Upper lobe of right lung (tissue), 1 donor: ENCODE results near the gene OGFOD1. TPM values are rescaled to one million over a fixed set of nuclear protein-coding genes. Genes with fewer than 3 reads are reported as not detected.

ENCODE experiments used
- ATAC-seq: fragments of 200-7000 bp; cut with Tn5 transposase; one replicate; pipeline ENCODE4 v1.9.1; 2020; ENCODE audit warnings: mild to moderate bottlenecking, moderate library complexity
- DNase-seq: peaks from one replicate; pipeline ENCODE4 v3.0.0-alpha.2; 2020
- H3K27ac ChIP-seq: fragments of 200-600 bp; one replicate; pipeline ENCODE4 v1.8.0; 2022
- H3K27me3 ChIP-seq: fragments of 200-600 bp; one replicate; pipeline ENCODE4 v1.8.0; 2022; ENCODE audit warnings: mild to moderate bottlenecking
- H3K36me3 ChIP-seq: fragments of 200-600 bp; one replicate; pipeline ENCODE4 v1.8.0; 2022
- H3K4me1 ChIP-seq: fragments of 200-600 bp; one replicate; pipeline ENCODE4 v1.8.0; 2022
- H3K4me3 ChIP-seq: fragments of 200-600 bp; one replicate; pipeline ENCODE4 v1.8.0; 2022; ENCODE audit warnings: mild to moderate bottlenecking
- H3K9me3 ChIP-seq: fragments of 200-600 bp; one replicate; pipeline ENCODE4 v1.8.0; 2022
- CTCF ChIP-seq: fragments of 200-600 bp; IDR thresholded peaks from one replicate; pipeline ENCODE4 v1.8.0; 2022; ENCODE audit warnings: antibody characterized with exemption
- intact Hi-C: fragments of 100-400 bp; cut with DNase I; formaldehyde crosslinking; loops from one replicate; pipeline ENCODE4 v1.11.0; 2022
- long read RNA-seq: library from polyadenylated mRNA; unstranded; transcript quantifications from one replicate; pipeline ENCODE4 v2.0.0, GENCODE V29; 2021
- total RNA-seq: library from RNA; stranded (reverse); fragmentation: NEBNext Ultra II Directional; extraction: Animal tissue kit (Norgen Biotek cat#: 25700); gene quantifications from one replicate; pipeline ENCODE4 v1.2.1, GENCODE V29; 2021
- donor health status: DM: no; HTN: yes; CAD: no; lungs with severe emphysema.

The OGFOD1 gene
- 34.4 TPM for total RNA-seq
- long read RNA-seq, full-length matches to known transcripts = 31 of 34 reads
- long read RNA-seq, partial matches to known transcripts = 3 of 34 reads
- long read RNA-seq, other reads (novel, unspliced or antisense) = 0 of 34 reads

DNA sequence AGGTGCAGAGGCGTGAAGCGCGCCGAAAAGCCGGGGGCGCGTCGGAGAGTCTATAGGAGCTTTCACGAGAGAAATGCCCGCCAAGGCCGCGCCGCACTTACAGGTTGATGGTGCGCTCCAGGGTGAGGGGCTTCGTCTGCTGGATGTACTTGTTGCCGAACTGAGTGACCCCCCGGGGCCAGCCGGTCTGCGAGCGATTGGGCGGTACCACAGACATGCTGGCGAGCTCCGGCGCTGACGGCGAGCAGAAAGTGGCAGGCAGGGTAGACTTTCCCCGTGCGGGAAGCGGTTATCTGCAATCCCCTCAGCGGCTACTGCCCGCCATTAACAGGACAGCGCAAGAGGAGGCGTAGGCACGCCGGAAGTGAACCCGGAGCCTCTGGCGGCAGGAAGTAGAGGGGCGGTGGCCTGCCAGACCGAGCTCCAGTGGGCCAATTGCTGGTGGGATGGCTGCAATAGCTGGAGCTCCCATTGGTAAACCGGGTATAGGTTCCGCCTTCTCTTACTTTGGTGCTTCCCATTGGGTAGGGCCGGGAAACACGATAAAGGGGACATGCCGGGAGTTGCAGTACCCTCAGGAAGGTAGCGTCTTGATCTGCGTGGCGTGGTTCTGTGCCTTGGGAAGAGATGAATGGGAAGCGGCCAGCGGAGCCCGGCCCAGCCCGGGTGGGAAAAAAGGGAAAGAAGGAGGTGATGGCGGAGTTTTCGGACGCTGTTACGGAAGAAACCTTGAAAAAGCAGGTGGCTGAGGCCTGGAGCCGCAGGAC, at the start of gene OGFOD1, which contains the start of gene NUDT21:
Gene OGFOD1 (plus strand): TSS at position 569 of the 767 bp plus-strand sequence. CDS start 59 bp downstream, at position 628.
Gene NUDT21 (minus strand): TSS at position 347 of the 767 bp plus-strand sequence. CDS start 130 bp downstream, at position 217.
- intact Hi-C loops = no loop called here
- peak; percentile 95 for DNase-seq
- peak; percentile 7 for TF ChIP-seq CTCF
- Histone ChIP-seq H3K27me3 (no peaks in the 10 kb centered on the region), H3K36me3 (peaks cover 40% of the 10 kb centered on the region), H3K9me3 (no peaks in the 10 kb centered on the region), H3K27ac (peak within 1 kb of the TSS; percentile 84), H3K4me3 (peak within 1 kb of the TSS; percentile 82), H3K4me1 (peaks cover 27% of the 10 kb centered on the region)
- ATAC-seq = peak; percentile 100

DNA sequence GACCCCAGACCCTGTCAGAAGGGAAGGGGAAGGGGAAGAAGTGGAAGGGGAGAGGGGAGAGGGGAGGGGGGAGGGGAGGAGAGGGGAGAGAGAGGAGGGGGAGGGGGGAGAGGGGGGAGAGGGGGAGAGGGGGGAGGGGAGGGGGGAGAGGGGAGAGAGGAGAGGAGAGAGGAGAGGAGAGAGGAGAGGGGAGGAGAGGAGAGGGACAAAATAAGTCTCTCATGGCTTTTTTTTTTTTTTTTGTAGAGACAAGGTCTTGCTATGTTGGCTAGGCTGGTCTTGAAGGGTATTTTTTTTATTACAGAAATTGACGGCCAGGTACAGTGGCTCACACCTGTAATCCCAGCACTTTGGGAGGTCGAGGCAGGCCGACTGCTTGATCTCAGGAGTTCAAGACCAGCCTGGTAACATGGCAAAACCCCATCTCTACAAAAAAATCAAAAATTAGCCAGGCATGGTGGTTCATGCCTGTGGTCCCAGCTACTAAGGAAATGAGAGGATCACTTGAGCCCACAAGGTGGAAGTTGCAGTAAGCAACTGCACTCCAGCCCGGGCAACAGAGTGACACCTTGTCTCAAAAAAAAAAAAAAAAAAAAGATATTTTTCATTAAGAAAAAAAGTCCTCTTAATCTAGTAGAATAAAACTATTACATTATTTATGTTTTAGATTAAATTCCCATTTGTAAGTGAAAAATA, 45.2 kb upstream of the OGFOD1 start:
- Histone ChIP-seq H3K9me3 (no peaks in the 10 kb centered on the region), H3K4me1 (no peaks in the 10 kb centered on the region), H3K36me3 (peaks cover 74% of the 10 kb centered on the region), H3K4me3 (no peak overlapping the region), H3K27me3 (no peaks in the 10 kb centered on the region), H3K27ac (no peak overlapping the region)
- no peak for ATAC-seq
- DNase-seq = no peak
- intact Hi-C loops = no loop called here
- TF ChIP-seq CTCF = no peak

DNA sequence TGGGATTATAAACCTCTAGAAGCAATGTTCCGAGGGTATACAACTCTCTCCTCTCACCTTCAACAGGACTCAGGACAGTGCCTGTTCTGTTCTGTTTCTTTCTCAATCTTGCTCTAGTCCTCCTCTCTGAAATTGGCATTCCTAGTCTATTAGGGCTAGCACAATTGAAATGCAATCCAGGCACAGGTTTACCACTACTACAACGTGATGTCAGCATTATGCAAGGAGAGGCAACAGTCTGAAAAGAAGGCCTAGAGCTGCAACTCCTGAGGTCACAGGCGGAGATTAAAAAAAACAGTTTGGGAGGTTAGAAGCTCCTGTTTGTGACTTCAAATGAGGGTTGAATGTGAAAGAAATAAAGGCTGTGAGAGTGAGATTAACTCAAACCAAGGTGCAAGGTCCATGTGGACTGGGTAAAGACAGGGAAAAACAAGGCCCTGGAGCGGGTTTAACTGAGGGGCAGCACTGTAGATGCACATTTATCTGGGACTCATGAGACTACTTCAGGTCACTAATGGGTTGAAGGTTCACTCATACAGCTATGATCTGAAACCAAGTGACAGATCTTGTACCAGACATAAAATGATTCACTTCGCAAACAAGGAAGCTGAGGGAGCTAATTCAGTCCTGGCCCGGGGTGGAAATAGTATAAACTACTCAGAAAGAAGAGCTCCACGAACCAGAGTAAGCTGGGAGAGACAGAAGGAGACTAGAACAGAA, 42.8 kb upstream of the OGFOD1 start:
- intact Hi-C loops = no loop called here
- Histone ChIP-seq H3K27ac (no peak overlapping the region), H3K4me3 (no peak overlapping the region), H3K36me3 (peaks cover 68% of the 10 kb centered on the region), H3K4me1 (no peaks in the 10 kb centered on the region), H3K9me3 (no peaks in the 10 kb centered on the region), H3K27me3 (no peaks in the 10 kb centered on the region)
- no peak for TF ChIP-seq CTCF
- ATAC-seq = no peak
- no peak for DNase-seq

DNA sequence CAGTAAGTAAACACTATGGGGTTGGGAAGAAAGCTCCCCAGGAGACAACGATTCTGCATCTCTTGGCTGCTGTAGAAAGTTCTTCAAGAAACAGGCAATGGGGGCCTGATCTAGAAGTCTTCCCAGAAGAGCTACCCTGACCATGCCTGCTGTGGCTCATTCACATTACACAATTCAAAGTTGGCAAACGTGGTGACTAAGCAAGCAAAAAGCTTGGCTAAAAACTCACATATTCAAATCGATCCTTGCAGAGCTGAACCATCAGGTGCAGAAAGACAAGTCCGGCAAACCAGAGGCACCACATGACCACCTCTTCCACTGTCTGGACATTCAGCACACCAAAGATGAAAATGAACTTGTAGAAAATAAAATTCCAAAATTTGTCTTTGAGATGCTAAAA, 42.2 kb upstream of the OGFOD1 start:
- intact Hi-C loops = no loop called here
- Histone ChIP-seq H3K27ac (no peak overlapping the region), H3K4me1 (no peaks in the 10 kb centered on the region), H3K9me3 (no peaks in the 10 kb centered on the region), H3K27me3 (no peaks in the 10 kb centered on the region), H3K4me3 (no peak overlapping the region), H3K36me3 (peaks cover 63% of the 10 kb centered on the region)
- DNase-seq (no peak), ATAC-seq (no peak)
- TF ChIP-seq CTCF = no peak

DNA sequence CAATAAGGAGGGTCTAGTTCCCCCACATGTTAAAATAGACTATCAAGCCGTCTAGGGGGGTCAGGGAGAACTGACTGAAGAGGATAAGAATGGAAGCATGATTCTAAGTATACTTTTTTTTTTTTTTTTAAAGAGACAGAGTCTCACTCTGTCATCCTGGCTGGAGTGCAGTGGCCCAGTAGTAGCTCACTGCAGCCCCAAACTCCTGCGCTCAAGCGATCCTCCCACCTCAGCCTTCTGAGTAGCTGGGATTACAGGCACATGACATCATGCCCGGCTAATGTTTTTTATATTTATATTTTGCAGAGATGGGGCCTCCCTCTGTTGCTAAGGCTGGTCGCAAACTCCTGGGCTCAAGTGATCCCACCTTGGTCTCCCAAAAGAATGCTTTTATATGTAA, 40.2 kb upstream of the OGFOD1 start:
- H3K36me3 ChIP-seq = peaks cover 48% of the 10 kb centered on the region
- H3K27ac ChIP-seq = no peak overlapping the region
- H3K4me1 ChIP-seq = no peaks in the 10 kb centered on the region
- no peak overlapping the region for H3K4me3 ChIP-seq
- no peak for TF ChIP-seq CTCF
- no peak for ATAC-seq
- no peak for DNase-seq
- no peaks in the 10 kb centered on the region for H3K9me3 ChIP-seq
- intact Hi-C loops = no loop called here
- no peaks in the 10 kb centered on the region for H3K27me3 ChIP-seq
